ENCODE data around the gene TBX1. TPM values are rescaled to one million over a fixed set of nuclear protein-coding genes. Genes with fewer than 3 reads are reported as not detected.
"Not testable (repeated sequence)": the region's sequence is repeated elsewhere in the genome, so short reads cannot be mapped to it uniquely, and the experiment has no call there.

TBX1 gene
- total RNA-seq, 4 donors from 2014 or later: 0.65 to 2.7 TPM; not detected in 2

DNA sequence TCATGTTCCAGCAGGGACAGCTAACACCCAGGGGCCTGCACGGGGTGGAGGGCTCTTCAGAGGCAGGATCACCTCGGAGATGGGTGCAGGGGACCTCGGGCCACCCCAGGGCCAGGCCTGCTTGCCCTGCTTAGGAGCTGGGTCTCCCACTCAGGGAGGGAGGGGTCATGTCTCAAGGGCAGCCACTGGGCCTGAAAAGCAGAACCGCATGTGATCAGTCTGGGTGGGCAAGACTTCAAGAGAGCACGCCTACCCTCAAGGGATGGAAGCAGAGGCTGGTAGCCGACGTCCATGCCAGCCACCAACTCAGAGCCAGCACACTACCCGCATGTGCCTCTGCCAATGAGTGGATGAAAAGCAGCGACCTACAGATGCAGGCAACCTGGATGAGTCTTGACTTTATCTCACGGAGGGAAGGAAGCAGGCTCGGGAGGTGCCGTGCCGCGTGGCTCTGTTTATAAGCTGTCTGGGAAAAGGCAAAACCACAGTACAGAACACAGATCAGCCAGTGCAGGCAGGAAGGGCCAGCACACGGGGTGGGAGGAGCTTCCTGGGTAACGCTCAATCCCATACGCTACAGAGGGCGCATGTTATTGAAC is 16.0 kb downstream of the TBX1 start:
- DNase-seq (ENCODE audit: low spot score) (no peak), ATAC-seq (ENCODE audit: low FRiP score) (no peak)
- TF ChIP-seq, protein P1, sequence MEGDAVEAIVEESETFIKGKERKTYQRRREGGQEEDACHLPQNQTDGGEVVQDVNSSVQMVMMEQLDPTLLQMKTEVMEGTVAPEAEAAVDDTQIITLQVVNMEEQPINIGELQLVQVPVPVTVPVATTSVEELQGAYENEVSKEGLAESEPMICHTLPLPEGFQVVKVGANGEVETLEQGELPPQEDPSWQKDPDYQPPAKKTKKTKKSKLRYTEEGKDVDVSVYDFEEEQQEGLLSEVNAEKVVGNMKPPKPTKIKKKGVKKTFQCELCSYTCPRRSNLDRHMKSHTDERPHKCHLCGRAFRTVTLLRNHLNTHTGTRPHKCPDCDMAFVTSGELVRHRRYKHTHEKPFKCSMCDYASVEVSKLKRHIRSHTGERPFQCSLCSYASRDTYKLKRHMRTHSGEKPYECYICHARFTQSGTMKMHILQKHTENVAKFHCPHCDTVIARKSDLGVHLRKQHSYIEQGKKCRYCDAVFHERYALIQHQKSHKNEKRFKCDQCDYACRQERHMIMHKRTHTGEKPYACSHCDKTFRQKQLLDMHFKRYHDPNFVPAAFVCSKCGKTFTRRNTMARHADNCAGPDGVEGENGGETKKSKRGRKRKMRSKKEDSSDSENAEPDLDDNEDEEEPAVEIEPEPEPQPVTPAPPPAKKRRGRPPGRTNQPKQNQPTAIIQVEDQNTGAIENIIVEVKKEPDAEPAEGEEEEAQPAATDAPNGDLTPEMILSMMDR (IDR thresholded peaks at IDR 0.05): no peak

DNA sequence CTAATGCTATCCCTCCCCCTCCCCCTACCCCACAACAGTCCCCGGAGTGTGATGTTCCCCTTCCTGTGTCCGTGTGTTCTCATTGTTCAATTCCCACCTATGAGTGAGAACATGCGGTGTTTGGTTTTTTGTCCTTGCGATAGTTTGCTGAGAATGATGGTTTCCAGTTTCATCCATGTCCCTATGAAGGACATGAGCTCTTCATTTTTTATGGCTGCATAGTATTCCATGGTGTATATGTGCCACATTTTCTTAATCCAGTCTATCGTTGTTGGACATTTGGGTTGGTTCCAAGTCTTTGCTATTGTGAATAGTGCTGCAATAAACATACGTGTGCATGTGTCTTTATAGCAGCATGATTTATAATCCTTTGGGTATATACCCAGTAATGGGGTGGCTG is 16.6 kb downstream of the TBX1 start:
- not testable (repeated sequence) for DNase-seq (ENCODE audit: low spot score); ATAC-seq (ENCODE audit: low FRiP score)

DNA sequence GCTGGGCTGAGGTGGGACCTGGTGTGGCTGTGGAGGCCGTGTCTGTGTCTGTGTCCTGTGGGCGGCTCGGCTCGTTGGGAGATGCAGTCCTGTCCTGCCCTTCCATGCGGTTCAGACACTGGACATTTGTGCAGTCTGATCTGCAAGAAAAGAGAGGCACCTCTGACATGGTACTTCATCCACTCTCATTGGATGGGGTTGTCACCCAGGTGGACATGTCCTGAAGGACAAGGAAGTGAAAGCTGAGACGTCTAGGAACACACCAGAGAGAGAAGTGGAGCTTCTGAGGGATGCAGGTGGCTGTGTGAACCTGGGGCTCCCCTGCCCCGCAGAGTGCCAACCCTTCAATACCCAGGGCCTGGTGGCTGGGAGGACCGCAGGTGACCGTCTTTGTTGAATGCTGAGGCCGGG is 18.4 kb downstream of the TBX1 start:
- ATAC-seq (ENCODE audit: low FRiP score): no peak

DNA sequence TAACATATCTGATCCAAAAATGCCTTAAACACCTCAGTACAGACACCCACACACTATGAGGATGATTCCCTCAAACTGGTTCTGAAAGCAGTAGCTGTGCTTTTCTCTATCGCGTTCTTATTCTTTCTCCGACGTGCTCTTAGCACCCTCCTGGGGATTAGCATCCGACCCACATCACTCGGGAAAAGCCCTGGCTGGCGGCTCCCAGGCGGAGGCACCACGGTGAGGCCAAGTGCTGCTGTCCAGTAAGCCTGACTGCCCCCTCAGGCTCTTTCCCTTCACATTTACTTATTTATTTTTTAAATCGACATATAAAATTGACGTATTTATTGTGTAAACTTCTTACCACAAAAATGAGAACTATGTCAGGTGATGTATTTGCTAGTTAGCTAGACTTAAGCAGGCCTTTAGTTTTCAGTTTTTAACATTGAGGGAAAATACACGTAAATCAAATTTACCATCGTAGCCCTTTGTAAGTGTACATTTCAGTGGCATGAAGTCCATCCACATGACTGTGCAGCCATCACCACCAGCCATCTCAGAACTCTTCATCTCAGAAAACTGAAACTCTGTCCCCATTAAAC is 19.2 kb downstream of the TBX1 start:
- no peak for DNase-seq (ENCODE audit: low spot score)
- ATAC-seq (ENCODE audit: low FRiP score): no peak
- TF ChIP-seq, protein P1 (IDR thresholded peaks at IDR 0.05): no peak

More for the DNA sequence above, 18.4 kb downstream of the TBX1 start:
- TF ChIP-seq, protein P1 (IDR thresholded peaks at IDR 0.05): no peak
- DNase-seq (ENCODE audit: low spot score): no peak

DNA sequence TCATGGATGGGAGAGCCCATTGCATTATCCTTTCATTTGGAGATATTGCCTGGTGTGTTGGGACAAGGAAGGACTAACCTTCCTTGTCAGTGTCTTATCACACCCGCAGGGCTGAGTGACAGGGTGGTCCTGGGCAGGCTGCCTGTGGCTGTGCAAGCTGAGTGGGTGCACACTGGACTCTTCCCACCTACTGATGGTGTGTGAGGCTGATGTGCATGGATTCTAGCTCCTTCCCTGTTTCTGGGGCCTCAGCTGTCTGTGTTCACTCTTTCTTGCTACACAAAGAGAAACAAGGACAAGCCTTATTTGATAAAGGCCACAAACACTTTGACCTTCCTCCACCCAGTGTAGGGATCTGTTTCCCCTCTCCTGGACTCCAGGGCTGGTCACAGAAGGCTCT is 22.0 kb downstream of the TBX1 start:
- TF ChIP-seq, protein P1 (IDR thresholded peaks at IDR 0.05): no peak
- no peak for DNase-seq (ENCODE audit: low spot score)
- ATAC-seq (ENCODE audit: low FRiP score): no peak

DNA sequence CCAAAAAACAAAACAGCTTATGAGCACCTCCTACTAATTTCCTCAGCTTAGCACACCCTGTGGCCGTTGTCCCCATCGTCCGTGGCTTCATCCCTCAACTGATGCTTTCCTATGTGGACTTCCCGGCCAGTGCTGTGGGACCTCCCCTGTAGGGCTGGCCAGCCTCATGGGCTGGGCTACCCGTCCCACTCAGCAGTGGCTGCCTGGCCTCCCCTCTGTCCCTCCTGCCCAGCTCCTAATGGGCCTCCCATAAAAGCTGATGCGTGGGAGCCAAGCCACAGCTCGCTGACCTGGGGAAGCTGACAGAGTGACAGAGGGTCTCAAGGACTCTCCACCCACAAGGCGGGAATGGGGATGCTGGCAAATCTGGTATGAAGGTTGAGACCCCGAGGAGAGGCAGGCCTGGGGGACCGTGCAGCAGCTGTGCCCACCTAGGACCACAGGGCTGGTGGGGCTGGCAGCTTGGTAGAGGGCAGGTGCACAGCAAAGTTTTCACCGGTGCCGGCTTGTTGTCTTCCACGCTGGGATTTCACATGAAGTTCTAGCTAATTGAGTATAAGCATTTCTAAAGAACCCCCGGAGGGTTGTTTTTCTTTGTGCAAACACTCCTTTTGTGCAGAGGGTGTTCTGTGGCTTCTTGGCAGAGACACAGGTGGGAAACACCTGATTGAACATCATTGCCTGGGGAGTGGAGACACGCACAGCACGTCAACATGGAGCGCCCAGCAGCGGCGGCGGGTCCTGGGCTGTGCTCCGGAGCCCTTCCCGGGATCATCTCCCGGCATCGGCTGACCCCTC is 23.2 kb downstream of the TBX1 start:
- ATAC-seq (ENCODE audit: low FRiP score) (no peak), DNase-seq (ENCODE audit: low spot score) (no peak)
- TF ChIP-seq, protein P1 (IDR thresholded peaks at IDR 0.05): no peak

DNA sequence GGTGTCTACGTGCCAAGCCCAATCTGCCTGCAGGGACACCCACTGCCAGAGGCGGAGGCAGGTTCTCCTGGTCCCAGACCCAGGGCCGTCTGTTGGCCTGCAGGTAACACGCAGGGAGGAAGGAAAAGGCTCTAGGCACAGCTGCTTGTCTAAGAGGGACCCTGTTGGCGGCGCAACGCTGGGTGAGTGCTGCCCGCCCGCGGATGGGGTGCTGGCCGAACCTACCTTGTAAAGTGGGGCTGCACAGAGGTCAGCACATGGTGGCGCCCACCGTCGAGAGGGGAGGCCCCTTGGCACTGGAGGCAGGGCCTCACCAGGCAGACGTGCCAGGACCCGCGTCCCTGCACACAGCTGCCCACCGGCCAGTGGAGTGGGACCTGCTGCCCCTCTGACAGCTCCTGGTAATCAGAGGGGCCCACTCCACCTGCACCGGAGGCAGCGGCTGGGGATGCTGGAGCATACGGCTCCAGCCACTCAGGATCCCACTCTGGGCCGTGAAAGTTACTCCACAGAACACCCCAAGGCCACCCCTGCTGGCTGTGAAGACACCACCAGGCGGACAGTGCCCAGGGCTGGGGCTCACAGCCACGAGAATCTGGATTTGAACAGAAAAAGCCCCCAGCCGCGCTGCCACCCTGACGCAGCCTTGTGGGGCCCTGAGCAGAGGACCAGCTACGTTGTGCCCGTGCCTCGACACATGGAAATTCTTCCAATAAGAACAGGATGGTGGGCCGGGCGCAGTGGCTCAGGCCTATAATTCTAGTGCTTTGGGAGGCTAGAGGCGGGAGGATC is 24.0 kb downstream of the TBX1 start:
- TF ChIP-seq, protein P1 (IDR thresholded peaks at IDR 0.05): no peak
- no peak for DNase-seq (ENCODE audit: low spot score)
- no peak for ATAC-seq (ENCODE audit: low FRiP score)

Measured in omental fat pad (tissue), 4 donors.